Panc1 (cell line): ENCODE measurements around the gene PTPN9. TPM values are rescaled to one million over a fixed set of nuclear protein-coding genes. Genes with fewer than 3 reads are reported as not detected.

Experiments used
- ATAC-seq: fragments of 200-7000 bp; cut with Tn5 transposase; 2 replicates; pipeline ENCODE4 v1.9.1; 2020; ENCODE audit warnings: mild to moderate bottlenecking, moderate library complexity
- BruUV-seq: library from RNA; stranded (reverse); fragments of 400-500 nt; replicated peaks from 2 replicates; lab custom pipeline; 2021; lab: Mats Ljungman, UMichigan
- CTCF ChIA-PET: fragments of 300-600 bp; sonication (Branson Sonifier 250); formaldehyde crosslinking; loops from one replicate; lab custom pipeline; 2022; ENCODE audit warnings: antibody characterized with exemption; lab: Charles Lee
- POLR2A ChIA-PET: fragments of 300-600 bp; sonication (Branson Sonifier 250); formaldehyde crosslinking; loops from one replicate; lab custom pipeline; 2022; ENCODE audit warnings: antibody characterized with exemption; lab: Charles Lee
- DNase-seq: peaks from one replicate; pipeline ENCODE4 v3.0.0-alpha.2; 2010; ENCODE audit warnings: low read depth, low spot score
- H3K27ac ChIP-seq: 2 replicates; pipeline ENCODE4 v1.5.1; 2011; ENCODE audit warnings: mild to moderate bottlenecking, low read length, inconsistent platforms
- H3K27me3 ChIP-seq: fragments of 200-500 bp; sonication (Bioruptor generic); 2 replicates; pipeline ENCODE4 v1.6.0; 2014; ENCODE audit warnings: low read length, inconsistent platforms; ENCODE audit not compliant: control insufficient read depth, insufficient read depth
- H3K36me3 ChIP-seq: fragments of 200-500 bp; sonication (Bioruptor generic); 2 replicates; pipeline ENCODE4 v1.5.1; 2014; ENCODE audit warnings: inconsistent platforms, mild to moderate bottlenecking, low read length, moderate library complexity; ENCODE audit not compliant: control insufficient read depth, insufficient read depth
- H3K4me1 ChIP-seq: 2 replicates; pipeline ENCODE4 v1.5.1; 2011; ENCODE audit warnings: inconsistent platforms, mild to moderate bottlenecking, low read length, moderate library complexity; ENCODE audit not compliant: control insufficient read depth, insufficient read depth
- H3K4me3 ChIP-seq, 2 experiments: 2 replicates each; pipeline ENCODE4 v1.5.1; 2011 to 2012; ENCODE audit warnings: low read depth in 2 of 2, low read length in 2 of 2, mild to moderate bottlenecking in 2 of 2, inconsistent platforms in 1 of 2, moderate library complexity in 1 of 2
- H3K9me3 ChIP-seq: fragments of 200-500 bp; sonication (Bioruptor generic); 2 replicates; pipeline ENCODE4 v1.5.1; 2014; ENCODE audit warnings: low read depth, mild to moderate bottlenecking, inconsistent platforms, low read length, moderate library complexity; ENCODE audit not compliant: control insufficient read depth, insufficient read depth
- POLR2AphosphoS5 ChIP-seq: IDR thresholded peaks from 2 replicates; pipeline ENCODE4 v1.6.1; 2012; ENCODE audit warnings: mild to moderate bottlenecking, low read depth, low read length, moderate library complexity
- SIN3A ChIP-seq: IDR thresholded peaks from 2 replicates; pipeline ENCODE4 v1.6.1; 2012; ENCODE audit warnings: low read depth, mild to moderate bottlenecking, low read length, moderate library complexity, borderline replicate concordance; ENCODE audit not compliant: insufficient read depth
- TCF7L2 ChIP-seq: IDR thresholded peaks from 2 replicates; pipeline ENCODE4 v1.6.1; 2011; ENCODE audit warnings: mild to moderate bottlenecking, low read depth, low read length, inconsistent platforms
- in situ Hi-C: cut with HindIII; loops from 2 replicates; pipeline ENCODE4 v1.10.0; 2016; ENCODE audit warnings: low sequenced_read_pairs, low pct_unique_long_range_greater_than_20kb
- intact Hi-C: fragments of 100-400 bp; cut with micrococcal nuclease; formaldehyde crosslinking; loops from one replicate; pipeline ENCODE4 v1.10.0; 2022; ENCODE audit not compliant: unreplicated experiment
- total RNA-seq: library from RNA; stranded (reverse); gene quantifications from one replicate; pipeline ENCODE4 v1.2.1, GENCODE V29; 2021; ENCODE audit not compliant: unreplicated experiment
- TF ChIP-seq, protein P1 (sequence below): fragments of 450-650 bp; IDR thresholded peaks from 2 replicates; pipeline ENCODE4 v1.5.1; 2017; ENCODE audit warnings: mild to moderate bottlenecking
- TF ChIP-seq, protein P2 (sequence below), 2 experiments: IDR thresholded peaks; 2 replicates each; pipeline ENCODE4 v1.6.1; 2011 to 2012; ENCODE audit warnings: low read depth in 2 of 2, control low read depth in 1 of 2, low read length in 1 of 2, mild to moderate bottlenecking in 1 of 2, moderate library complexity in 1 of 2; ENCODE audit not compliant: insufficient read depth in 1 of 2

PTPN9 gene
- total RNA-seq, 1 experiment from 2014 or later = 38.4 TPM

DNA sequence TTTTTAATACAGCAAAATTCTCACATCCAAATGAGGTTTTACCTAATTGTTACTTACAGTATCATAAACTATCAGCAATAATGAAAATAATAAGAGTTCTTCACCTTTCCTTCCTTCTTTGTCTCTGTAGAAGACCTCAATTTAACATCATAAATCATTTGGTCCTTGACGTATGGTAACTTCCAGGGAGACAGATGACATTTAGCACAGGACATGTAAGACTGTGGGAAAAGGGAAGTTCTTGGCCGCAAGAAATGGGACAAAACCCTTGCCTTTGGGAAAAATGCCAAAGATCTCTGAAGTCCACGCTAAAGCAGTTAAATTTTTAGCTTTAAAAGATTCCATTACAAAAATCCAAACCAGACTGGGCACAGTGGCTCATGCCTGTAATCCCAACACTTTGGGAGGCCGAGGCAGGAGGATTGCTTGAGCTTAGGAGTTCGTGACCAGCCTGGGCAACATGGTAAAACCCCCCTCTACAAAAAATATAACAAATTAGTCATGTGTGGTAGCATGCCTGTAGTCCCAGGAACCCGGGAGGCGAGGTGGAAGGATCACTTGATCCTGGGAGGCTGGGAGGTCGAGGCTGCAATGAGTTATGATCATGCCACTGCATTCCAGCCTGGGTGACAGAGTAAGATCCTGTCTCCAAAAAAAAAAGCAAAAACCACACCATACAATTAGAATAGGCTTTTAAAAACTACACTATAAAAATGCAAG is 8.8 kb downstream of the PTPN9 start:
- CTCF ChIA-PET = no interaction called here
- intact Hi-C loops = no loop called here
- ATAC-seq = no peak

DNA sequence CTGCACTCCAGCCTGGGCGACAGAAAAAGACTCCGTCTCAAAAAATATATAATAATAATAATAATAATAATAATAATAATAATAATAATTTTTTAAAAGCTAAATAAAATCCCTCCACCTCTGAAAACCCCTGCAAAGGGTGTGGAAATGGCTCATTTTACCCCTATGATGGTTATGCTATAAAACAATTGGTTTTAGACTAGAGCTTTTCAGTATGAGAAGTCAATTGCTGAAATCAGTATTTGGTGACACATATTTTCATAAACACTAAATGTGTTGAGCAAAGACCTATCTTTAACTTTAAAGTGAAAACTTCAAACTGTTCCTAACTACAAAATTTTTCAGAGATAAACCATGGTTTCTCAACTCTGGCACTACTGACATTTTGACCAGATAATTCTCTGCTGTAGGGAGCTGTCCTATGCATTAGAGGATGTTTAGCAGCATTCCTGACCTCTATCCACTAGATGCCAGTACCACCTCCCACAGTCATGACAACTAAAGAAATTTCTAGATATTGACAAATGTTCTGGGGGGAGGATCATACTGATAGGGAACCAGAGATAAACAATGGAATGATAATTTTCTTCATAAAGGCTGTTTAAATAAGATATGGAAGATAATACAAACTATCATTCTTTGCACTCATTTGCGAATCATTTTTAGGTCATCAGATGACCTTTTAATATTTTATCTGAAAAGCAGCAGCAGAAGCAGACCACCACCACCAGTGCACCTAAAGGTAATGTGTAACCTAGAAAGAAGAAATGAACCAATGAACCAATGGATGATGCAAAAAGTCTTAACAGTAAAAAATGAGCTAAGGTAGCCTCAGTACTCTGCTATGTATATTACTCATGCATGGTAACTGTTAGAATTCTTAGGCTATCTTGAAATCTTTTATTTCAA is 13.8 kb downstream of the PTPN9 start:
- in situ Hi-C loops (no loop called here), intact Hi-C loops (no loop called here)
- H3K36me3 ChIP-seq = no peaks in the 10 kb centered on the region
- ATAC-seq (no peak), DNase-seq (no peak)
- no peaks in the 10 kb centered on the region for H3K4me1 ChIP-seq
- H3K9me3 ChIP-seq = no peaks in the 10 kb centered on the region
- ChIA-PET CTCF (interaction anchor here (0.7 kb wide), 1 partner anchor 31 kb away, joined by 3 read pairs; no protein-coding TSS in a partner anchor), POLR2A (interaction anchor here (0.6 kb wide), 2 partner anchors 122 to 289 kb away, joined by 4 read pairs; no protein-coding TSS in a partner anchor)
- H3K4me3 ChIP-seq = no peak overlapping the region
- H3K27ac ChIP-seq = no peak overlapping the region
- H3K27me3 ChIP-seq = no peaks in the 10 kb centered on the region
- TF ChIP-seq, protein P1, sequence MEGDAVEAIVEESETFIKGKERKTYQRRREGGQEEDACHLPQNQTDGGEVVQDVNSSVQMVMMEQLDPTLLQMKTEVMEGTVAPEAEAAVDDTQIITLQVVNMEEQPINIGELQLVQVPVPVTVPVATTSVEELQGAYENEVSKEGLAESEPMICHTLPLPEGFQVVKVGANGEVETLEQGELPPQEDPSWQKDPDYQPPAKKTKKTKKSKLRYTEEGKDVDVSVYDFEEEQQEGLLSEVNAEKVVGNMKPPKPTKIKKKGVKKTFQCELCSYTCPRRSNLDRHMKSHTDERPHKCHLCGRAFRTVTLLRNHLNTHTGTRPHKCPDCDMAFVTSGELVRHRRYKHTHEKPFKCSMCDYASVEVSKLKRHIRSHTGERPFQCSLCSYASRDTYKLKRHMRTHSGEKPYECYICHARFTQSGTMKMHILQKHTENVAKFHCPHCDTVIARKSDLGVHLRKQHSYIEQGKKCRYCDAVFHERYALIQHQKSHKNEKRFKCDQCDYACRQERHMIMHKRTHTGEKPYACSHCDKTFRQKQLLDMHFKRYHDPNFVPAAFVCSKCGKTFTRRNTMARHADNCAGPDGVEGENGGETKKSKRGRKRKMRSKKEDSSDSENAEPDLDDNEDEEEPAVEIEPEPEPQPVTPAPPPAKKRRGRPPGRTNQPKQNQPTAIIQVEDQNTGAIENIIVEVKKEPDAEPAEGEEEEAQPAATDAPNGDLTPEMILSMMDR = no peak
- TF ChIP-seq, protein P2, sequence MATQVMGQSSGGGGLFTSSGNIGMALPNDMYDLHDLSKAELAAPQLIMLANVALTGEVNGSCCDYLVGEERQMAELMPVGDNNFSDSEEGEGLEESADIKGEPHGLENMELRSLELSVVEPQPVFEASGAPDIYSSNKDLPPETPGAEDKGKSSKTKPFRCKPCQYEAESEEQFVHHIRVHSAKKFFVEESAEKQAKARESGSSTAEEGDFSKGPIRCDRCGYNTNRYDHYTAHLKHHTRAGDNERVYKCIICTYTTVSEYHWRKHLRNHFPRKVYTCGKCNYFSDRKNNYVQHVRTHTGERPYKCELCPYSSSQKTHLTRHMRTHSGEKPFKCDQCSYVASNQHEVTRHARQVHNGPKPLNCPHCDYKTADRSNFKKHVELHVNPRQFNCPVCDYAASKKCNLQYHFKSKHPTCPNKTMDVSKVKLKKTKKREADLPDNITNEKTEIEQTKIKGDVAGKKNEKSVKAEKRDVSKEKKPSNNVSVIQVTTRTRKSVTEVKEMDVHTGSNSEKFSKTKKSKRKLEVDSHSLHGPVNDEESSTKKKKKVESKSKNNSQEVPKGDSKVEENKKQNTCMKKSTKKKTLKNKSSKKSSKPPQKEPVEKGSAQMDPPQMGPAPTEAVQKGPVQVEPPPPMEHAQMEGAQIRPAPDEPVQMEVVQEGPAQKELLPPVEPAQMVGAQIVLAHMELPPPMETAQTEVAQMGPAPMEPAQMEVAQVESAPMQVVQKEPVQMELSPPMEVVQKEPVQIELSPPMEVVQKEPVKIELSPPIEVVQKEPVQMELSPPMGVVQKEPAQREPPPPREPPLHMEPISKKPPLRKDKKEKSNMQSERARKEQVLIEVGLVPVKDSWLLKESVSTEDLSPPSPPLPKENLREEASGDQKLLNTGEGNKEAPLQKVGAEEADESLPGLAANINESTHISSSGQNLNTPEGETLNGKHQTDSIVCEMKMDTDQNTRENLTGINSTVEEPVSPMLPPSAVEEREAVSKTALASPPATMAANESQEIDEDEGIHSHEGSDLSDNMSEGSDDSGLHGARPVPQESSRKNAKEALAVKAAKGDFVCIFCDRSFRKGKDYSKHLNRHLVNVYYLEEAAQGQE (IDR thresholded peaks at IDR 0.05; ENCODE audit: insufficient read depth in 1 of 2, low read depth in 2 of 2, low read length in 1 of 2) = no peak
- TF ChIP-seq SIN3A = no peak
- TF ChIP-seq POLR2AphosphoS5 = no peak
- TSS peak; percentile 23 for BruUV-seq

More for the DNA sequence above, 8.8 kb downstream of the PTPN9 start:
- TF ChIP-seq, protein P1 = no peak
- TF ChIP-seq, protein P2 (IDR thresholded peaks at IDR 0.05; ENCODE audit: insufficient read depth in 1 of 2, low read depth in 2 of 2, low read length in 1 of 2) = no peak
- TF ChIP-seq TCF7L2 = no peak
- no peak for TF ChIP-seq SIN3A
- no peak for TF ChIP-seq POLR2AphosphoS5
- in situ Hi-C loops = no loop called here
- H3K4me1 ChIP-seq = peaks cover 11% of the 10 kb centered on the region
- H3K4me3 ChIP-seq = no peak overlapping the region
- no peaks in the 10 kb centered on the region for H3K27me3 ChIP-seq
- BruUV-seq = no TSS peak
- POLR2A ChIA-PET = interaction anchor here (0.6 kb wide), 1 partner anchor 15 kb away, joined by 13 read pairs; no protein-coding TSS in a partner anchor
- H3K36me3 ChIP-seq = no peaks in the 10 kb centered on the region
- DNase-seq = no peak
- no peak overlapping the region for H3K27ac ChIP-seq
- H3K9me3 ChIP-seq = no peaks in the 10 kb centered on the region
